ENCODE results near the gene RBKS.

Gene RBKS

DNA sequence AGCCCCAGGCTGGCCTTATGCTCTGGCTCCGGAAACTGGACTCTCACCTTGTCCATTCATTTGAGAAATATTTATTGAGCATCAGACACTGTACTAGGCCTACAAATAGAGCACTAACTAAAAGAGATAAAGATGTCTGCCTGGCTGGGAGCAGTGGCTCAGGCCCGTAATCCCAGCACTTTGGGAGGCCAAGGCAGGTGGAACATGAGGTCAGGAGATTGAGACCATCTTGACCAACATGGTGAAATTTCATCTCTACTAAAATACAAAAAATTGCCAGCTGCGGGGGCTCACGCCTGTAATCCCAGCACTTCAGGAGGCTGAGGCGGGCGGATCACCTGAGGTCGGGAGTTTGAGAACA, 126.3 kb downstream of the RBKS start:
- ChIA-PET POLR2A (no interaction called here), CTCF (interaction anchor here (0.9 to 2.7 kb wide), 2 partner anchors 10 to 60 kb away, joined by 3 to 7 read pairs; no protein-coding TSS in a partner anchor)
- no peak overlapping the region for H3K4me3 ChIP-seq (ENCODE audit: low read depth, low read length)
- TF ChIP-seq ZNF416 (tag by site-specific recombination; IDR thresholded peaks at IDR 0.05) (no peak), ZNF174 (tag by site-specific recombination; IDR thresholded peaks at IDR 0.05) (no peak), ZNF560 (tag by site-specific recombination; IDR thresholded peaks at IDR 0.05; ENCODE audit: borderline replicate concordance) (no peak), ZNF600 (tag by site-specific recombination; IDR thresholded peaks at IDR 0.05) (no peak), PRDM1 (tag by site-specific recombination; IDR thresholded peaks at IDR 0.05) (no peak), ZNF670 (tag by site-specific recombination; IDR thresholded peaks at IDR 0.05; ENCODE audit: low read depth) (no peak), ZFHX2 (tag by site-specific recombination; conservative IDR thresholded peaks at IDR 0.05) (no peak), ZNF629 (tag by site-specific recombination; IDR thresholded peaks at IDR 0.05) (no peak), ZNF274 (IDR thresholded peaks at IDR 0.05; ENCODE audit: low read length) (no peak), ZNF274 (tag by site-specific recombination; IDR thresholded peaks at IDR 0.05; ENCODE audit: borderline replicate concordance) (no peak), GLI2 (tag by site-specific recombination; IDR thresholded peaks at IDR 0.05; ENCODE audit: borderline replicate concordance, low read depth) (no peak), ZXDB (tag by site-specific recombination; IDR thresholded peaks at IDR 0.05) (no peak), ZNF776 (tag by site-specific recombination; IDR thresholded peaks at IDR 0.05; ENCODE audit: borderline replicate concordance) (no peak)
- TF ChIP-seq, protein P1, sequence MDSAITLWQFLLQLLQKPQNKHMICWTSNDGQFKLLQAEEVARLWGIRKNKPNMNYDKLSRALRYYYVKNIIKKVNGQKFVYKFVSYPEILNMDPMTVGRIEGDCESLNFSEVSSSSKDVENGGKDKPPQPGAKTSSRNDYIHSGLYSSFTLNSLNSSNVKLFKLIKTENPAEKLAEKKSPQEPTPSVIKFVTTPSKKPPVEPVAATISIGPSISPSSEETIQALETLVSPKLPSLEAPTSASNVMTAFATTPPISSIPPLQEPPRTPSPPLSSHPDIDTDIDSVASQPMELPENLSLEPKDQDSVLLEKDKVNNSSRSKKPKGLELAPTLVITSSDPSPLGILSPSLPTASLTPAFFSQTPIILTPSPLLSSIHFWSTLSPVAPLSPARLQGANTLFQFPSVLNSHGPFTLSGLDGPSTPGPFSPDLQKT (IDR thresholded peaks at IDR 0.05; ENCODE audit: borderline replicate concordance, low read depth, low read length), result no peak
- TF ChIP-seq, protein P2, sequence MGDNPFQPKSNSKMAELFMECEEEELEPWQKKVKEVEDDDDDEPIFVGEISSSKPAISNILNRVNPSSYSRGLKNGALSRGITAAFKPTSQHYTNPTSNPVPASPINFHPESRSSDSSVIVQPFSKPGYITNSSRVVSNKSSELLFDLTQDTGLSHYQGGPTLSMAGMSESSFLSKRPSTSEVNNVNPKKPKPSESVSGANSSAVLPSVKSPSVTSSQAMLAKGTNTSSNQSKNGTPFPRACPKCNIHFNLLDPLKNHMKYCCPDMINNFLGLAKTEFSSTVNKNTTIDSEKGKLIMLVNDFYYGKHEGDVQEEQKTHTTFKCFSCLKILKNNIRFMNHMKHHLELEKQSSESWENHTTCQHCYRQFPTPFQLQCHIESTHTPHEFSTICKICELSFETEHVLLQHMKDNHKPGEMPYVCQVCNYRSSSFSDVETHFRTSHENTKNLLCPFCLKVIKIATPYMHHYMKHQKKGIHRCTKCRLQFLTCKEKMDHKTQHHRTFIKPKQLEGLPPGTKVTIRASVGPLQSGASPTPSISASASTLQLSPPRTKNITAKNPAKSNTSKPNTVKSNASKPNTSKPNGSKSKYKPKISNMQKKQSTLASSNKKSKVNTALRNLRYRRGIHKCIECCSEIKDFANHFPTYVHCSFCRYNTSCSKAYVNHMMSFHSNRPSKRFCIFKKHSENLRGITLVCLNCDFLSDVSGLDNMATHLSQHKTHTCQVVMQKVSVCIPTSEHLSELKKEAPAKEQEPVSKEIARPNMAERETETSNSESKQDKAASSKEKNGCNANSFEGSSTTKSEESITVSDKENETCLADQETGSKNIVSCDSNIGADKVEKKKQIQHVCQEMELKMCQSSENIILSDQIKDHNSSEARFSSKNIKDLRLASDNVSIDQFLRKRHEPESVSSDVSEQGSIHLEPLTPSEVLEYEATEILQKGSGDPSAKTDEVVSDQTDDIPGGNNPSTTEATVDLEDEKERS (tag by site-specific recombination; IDR thresholded peaks at IDR 0.05), result no peak
- TF ChIP-seq, protein P3, sequence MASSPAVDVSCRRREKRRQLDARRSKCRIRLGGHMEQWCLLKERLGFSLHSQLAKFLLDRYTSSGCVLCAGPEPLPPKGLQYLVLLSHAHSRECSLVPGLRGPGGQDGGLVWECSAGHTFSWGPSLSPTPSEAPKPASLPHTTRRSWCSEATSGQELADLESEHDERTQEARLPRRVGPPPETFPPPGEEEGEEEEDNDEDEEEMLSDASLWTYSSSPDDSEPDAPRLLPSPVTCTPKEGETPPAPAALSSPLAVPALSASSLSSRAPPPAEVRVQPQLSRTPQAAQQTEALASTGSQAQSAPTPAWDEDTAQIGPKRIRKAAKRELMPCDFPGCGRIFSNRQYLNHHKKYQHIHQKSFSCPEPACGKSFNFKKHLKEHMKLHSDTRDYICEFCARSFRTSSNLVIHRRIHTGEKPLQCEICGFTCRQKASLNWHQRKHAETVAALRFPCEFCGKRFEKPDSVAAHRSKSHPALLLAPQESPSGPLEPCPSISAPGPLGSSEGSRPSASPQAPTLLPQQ (tag by site-specific recombination; IDR thresholded peaks at IDR 0.05), result no peak
- no peak overlapping the region for H3K27ac ChIP-seq (ENCODE audit: extremely low read depth, low read depth, low read length)
- no peaks in the 10 kb centered on the region for H3K9me3 ChIP-seq (ENCODE audit: control insufficient read depth, insufficient read depth, low read depth, low read length)
- no peaks in the 10 kb centered on the region for H3K4me1 ChIP-seq (ENCODE audit: control insufficient read depth, insufficient read depth, low read length)
- H3K36me3 ChIP-seq (ENCODE audit: control insufficient read depth in 2 of 2, insufficient read depth in 1 of 2, low read length in 2 of 2), result no peaks in the 10 kb centered on the region

DNA sequence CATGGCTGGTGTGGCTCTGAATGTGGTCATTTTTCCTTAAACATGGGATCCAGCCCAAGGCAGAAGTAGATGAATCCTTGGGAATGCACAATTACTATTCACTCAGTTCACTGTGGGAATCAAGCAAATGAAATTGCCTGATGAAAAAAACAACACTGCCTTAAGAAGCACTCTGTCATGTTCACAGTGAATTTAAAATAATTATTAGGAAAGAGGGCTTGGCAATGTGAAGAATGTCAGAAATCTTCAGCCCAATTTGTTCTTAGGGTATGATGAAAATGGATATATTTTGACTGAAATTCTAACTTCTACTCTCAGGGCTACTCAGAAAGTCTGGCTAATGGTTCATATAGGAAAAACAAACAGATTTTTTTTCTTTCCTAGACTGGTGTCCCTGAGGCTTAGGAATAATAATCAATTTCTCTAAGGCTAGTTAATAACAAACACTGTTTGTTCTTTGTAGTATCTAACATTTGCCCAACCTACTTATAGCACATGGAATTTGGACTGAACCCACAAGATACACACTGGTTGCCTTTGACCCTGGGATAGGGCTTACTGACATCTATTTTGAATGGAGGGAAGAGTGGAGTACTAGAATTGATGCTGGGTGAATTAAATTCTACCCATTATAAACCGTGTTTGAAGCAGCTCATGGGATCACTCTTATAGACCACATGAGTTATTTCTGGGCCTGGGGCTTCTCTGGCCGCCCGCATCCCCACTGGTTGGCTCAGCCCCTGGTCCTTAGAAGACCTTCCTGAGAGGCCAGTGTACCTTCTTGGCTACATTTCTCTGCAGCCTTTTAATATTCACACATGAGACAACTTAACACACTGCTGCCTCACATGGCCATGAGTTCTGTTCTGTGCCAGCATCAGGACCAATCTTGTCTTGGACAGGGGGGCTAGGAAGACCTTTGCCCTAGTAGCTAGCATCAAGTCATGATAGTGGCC, 127.0 kb downstream of the RBKS start:
- ChIA-PET POLR2A (no interaction called here), CTCF (interaction anchor here (0.9 kb wide), 1 partner anchor 59 kb away, joined by 3 read pairs; no protein-coding TSS in a partner anchor)
- Histone ChIP-seq H3K4me3 (ENCODE audit: low read depth, low read length) (no peak overlapping the region), H3K36me3 (ENCODE audit: control insufficient read depth in 2 of 2, insufficient read depth in 1 of 2, low read length in 2 of 2) (no peaks in the 10 kb centered on the region), H3K4me1 (ENCODE audit: control insufficient read depth, insufficient read depth, low read length) (no peaks in the 10 kb centered on the region), H3K9me3 (ENCODE audit: control insufficient read depth, insufficient read depth, low read depth, low read length) (no peaks in the 10 kb centered on the region), H3K27ac (ENCODE audit: extremely low read depth, low read depth, low read length) (no peak overlapping the region)
- TF ChIP-seq ZNF600 (tag by site-specific recombination; IDR thresholded peaks at IDR 0.05) (no peak), ZBTB17 (tag by site-specific recombination; IDR thresholded peaks at IDR 0.05) (peak; percentile 43)

All from HEK293 (cell line).